DMS79 (cell line): ENCODE data around the gene AHCYL1.

Experiments used
- DNase-seq: peaks from one replicate; lab custom pipeline; 2025; lab: John Stamatoyannopoulos, UW

The AHCYL1 gene

DNA sequence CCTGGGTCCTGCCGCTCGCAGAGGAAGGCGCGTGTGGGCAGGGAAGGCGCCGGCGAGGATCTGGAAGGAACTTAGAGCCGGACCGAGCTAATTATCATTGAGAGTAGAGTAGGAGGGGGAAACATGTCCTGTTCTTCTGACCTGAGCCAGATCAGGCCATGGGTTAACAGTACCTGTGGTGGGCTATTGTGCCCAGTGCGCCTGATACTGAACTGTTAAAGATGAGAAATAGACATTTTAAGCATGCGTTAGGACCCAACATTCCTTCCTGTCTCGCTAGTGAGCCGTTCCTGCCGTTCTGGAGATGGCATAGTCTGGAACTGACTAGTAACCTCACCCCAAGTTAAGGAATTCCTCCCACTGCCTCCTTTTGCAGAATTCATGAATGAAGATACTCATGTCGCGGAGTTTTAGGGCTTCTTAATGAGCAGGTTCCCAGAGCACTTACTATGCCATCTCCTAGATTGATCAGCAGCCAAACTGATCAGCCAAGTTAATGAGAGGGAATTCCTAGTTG lies 50.7 kb downstream of the AHCYL1 start:
- no peak for DNase-seq

GRCh38 chr1:110038271-110038670 lies 53.7 kb downstream of the AHCYL1 start:
- no peak for DNase-seq

- no peak for DNase-seq
Observed at GRCh38 chr1:110039641-110040040, 55.1 kb downstream of the AHCYL1 start.

GRCh38 chr1:110040548-110040947 lies 56.0 kb downstream of the AHCYL1 start:
- no peak for DNase-seq

- DNase-seq = no peak
Observed at GRCh38 chr1:110043016-110043415, 58.5 kb downstream of the AHCYL1 start.

DNA sequence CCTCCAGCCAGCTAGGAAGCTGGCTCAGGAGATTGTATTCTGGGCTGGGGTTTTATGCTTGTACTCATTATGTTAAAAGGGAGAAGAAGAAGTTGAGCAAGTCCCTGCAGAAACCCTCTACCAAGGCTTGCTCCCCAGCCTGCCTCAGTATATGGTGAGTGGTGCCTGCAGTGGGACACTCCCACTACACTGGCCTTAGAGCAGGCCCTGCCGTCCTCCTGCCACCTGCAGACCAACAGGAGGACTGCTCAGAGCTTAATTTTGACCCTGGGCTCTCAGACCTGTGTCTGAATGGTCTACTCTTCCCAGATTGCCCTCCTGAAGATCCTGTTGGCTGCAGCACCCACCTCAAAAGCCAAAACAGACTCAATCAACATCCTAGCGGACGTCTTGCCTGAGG lies 62.9 kb downstream of the AHCYL1 start:
- no peak for DNase-seq

DNA sequence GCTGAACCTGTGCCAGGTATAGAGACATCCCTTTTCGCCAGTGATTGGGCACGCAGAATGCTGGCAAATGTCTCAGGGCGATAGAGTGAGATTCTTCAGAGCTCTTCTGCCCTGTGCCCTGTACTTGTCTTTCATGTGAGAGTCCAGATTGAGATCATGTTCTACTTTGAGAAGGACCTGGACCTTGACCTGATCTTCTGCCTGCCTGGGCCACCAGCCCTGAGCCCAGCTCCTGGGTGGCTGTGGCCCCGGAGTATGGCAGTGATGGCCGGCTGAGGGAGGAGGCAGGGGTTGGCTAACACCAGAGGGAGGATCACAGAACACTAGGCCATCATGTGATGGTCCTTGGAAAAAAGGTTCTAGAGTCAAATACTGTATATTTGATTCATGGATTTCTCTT lies 63.7 kb downstream of the AHCYL1 start:
- DNase-seq = no peak

DNA sequence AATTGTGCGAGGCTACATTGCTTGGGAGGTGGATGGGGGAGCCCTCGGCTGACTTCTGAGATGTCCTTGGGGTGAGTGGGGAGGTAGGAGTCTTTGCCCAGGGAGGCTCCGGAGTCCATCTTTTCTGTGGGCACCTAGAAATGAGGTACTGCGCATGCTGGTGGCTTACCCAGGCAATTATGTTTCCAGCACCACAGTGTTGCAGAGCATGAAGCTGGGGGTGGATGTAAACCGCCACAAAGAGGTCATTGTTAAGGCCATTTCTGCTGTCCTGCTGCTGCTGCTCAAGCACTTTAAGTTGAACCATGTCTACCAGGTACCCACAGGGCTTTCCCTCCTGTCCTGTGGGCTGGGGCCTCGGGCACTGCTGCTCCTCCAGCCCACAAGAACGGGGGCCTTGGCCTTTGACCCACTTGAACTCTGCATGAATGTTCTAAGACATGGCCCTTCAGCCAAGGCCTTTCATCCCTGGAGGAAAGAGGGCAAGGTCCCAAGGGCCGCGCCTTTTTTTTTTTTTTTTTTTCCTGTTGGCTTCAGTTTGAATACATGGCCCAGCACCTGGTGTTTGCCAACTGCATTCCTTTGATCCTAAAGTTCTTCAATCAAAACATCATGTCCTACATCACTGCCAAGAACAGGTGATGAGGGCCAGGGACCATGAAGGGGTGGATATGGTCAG lies 64.5 kb downstream of the AHCYL1 start:
- DNase-seq = no peak

- no peak for DNase-seq
Observed at GRCh38 chr1:110049801-110050601, 65.4 kb downstream of the AHCYL1 start.

DNA sequence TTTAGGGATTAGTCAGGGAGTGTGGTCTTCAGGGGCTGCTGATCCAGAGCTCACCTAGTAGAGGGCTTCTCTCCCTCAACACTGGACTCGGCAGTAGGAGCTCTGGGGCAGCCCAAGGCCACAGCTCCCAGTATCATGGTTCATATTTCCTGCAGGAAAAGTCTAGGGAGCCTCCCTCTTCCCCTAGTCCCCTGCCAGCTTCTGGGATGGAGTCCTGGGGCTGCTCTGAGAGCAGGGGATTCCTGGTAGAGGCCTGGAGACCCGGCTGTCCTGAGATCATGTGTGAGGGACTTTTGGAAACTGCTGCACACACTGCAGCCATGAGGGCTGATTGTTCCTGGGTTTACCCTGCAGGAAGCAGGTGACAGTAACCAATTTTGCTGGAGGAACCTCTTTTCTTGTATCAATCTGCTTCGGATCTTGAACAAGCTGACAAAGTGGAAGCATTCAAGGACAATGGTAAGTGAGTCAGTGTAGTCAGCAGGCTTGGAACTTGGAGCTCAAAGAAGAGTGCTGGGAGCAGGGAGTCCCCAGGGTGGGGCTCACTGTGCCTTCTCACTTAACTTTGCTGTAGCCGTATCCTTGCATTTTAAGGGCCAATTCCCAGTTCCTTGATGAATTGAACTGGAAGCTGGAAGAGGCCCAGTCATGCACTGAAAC lies 66.2 kb downstream of the AHCYL1 start:
- DNase-seq = no peak

DNA sequence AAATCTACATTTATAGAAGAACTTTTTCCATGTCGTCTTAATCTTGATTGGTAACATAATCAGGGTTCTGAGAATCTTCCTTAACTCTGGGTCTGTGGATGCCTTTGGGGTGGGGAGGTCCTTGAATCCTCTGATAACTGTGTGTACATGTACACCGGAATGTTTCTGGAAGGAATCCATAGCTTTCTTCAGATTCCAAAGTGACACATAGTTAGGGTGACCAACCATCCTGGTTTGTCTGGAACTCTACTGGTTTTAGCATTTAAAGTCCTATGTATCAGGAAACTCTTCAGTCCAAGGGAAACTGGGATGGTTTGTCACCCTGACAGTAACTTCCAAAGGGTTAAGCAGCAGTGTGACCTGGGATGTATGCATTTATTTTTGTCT lies 66.7 kb downstream of the AHCYL1 start:
- no peak for DNase-seq

GRCh38 chr1:110053552-110054428 lies 69.2 kb downstream of the AHCYL1 start:
- DNase-seq = no peak

DNA sequence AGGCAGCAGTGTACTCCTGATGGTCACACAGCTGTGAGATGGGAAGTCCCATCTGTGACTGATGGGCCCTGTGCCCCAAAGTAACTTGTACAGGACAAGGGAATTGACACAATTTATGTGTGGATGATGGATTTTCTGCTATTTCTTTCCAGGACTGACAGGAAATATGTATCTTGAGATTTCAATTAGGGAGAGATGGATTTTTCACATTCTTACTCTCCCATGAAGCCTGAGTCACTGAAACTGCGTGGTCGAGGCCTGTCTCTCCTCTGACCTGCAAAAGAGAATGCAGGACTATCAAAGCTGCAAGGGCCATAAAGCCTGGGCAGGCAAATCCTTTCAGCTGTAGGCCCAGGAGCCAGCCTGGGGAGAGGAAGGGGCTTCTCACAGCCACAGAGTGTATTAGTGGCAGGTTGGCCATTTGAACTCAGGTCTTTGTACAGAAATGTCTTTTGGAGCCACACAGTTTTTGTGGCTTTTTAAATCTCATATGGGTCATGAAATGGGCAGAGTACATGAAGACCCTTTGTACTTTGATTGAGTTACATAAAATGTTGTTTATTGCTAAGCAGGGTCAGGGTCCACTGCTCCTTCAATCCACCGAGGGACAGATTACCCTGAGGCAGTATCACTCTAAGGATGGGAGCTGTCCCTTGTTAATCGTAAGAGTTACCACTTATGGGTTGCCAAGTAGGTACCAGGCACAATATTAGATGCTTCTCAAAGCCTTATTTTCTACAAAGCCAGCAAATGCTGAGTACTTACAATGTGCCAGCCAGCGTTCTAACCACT lies 71.1 kb downstream of the AHCYL1 start:
- DNase-seq = no peak

DNA sequence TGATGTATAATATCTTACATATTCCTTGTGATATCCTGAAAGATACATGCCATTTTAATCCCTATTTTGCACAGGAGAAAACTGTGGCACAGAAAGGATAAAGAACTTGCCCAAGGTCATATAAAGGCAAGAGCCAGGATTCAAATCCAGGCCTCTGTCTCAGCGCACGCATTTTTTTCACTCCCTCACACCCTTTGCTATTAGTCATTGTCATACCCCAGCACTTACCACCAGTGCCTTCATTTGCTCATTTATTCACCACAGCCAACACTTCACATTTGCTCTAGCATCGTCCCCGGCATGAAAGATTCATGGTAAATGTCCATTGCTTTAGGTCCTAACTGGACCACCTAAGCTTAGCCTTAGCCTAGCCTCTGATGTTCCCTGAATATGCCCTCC lies 71.7 kb downstream of the AHCYL1 start:
- no peak for DNase-seq

- no peak for DNase-seq
Observed at GRCh38 chr1:110056776-110057175, 72.2 kb downstream of the AHCYL1 start.

DNA sequence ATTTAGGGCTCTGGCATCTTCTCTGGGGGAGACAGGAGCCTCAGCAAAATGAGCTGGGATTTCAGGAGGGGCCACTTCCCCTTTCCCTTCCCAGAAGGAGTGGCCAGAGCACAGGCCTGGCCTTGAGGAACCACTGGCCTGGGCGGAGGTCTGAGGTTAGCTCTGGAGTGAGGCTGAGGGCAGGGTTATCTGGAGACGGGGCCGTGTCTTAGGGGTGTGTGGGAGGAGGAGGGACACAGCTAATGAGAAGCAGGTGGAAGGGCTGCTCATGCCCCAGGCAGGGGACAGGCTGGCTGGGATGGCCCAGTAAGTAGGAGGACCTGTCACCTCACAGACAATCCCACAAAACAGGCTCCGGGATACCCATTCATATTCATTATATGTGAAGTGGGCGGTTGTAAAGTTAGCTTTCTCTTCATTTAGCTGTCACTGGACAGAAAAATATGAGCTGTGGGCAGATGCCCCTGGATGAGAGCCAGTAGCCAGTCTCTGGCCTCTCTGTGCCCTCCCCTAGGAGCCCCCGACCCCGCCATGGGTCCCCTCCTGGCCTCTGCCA lies 73.5 kb downstream of the AHCYL1 start:
- no peak for DNase-seq

DNA sequence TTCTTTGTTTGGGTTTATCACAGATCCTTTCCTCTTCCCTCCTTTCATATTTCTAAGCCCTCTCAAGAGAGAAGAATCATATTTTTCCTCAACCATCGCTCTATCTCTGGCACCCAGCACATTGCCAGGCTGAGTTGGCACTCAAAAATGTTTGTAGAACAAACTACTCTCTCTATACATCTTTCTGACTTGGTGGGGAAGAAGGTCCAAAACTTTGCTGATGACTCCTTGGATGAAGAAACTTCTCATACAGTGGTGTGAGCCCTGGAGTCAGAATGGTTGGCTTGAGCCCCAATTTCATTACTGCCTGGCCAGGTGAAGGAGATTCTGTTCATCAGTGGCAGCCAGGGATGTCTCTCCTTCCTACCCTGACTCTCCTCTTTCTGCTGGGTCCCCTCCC lies 74.0 kb downstream of the AHCYL1 start:
- DNase-seq = no peak

DNA sequence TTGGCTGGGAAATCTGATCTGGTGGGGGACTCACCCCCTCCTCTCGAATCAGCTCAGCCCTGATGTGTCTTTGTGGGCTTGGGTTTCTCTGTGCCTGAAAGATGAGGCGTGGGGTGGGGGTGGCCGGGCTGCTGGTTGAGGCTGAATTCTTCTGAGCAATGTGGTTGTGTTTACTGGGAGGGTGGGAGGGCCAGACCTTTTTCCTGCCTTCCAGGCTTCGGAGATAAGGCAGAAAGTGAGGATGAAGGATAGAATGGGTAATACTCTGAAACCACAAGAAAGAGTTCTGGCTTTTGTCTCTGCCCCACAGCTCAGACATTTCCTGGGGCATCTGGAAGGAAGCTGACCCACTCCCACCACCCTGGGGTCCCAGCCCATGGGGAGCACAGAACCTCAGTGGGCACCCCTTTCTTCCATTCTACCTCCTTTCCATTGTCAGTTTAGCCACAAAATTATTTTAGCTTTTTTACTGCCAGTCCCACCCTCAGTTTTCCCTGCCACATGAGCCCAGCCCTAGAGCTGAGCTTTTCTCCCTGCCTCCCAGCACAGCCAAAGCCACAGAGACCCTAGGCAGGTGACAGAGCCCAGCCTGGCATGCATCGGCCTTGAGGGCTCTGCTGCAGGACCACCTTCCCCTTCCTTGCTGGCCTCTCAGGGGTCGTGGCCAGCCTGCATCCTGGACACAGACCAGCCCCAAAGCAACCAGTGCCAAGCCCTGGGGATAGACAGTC lies 74.7 kb downstream of the AHCYL1 start:
- DNase-seq = no peak

GRCh38 chr1:110060034-110060661 lies 75.6 kb downstream of the AHCYL1 start:
- no peak for DNase-seq

DNA sequence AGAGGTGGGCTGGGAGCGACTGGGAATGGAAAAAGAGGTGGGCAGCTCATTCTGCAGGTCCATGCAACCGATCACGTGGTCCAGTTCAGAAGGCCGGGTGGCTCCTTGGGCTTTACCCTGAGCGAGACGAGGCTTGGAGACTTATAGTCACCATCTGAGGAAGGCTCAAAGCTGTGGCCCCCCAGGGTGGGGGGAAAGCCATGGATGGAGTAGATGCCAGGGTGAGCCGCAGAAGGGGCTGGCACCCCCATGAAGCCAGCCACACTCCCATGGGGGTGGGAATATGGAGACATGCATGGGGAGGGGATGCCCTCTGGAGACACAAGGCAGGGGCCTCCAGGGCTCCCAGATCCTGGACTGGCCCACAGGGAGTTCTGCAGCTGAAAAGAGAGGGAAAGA lies 76.1 kb downstream of the AHCYL1 start:
- no peak for DNase-seq
